GM23338 (cell line): ENCODE data around the gene PIMREG. TPM values are rescaled to one million over a fixed set of nuclear protein-coding genes. Genes with fewer than 3 reads are reported as not detected.
A peak's percentile ranks its signal among the peaks of the same experiment; 100 is the strongest.

Experiments used
- ATAC-seq: fragments of 200-7000 bp; cut with Tn5 transposase; 3 replicates; pipeline ENCODE4 v1.9.1; 2020
- DNase-seq: peaks from one replicate; pipeline ENCODE4 v3.0.0-alpha.2; 2015; ENCODE audit warnings: low spot score
- H2AFZ ChIP-seq: fragments of 200-600 bp; sonication (generic); 2 replicates; pipeline ENCODE4 v1.8.0; 2016; ENCODE audit warnings: antibody characterized with exemption, mild to moderate bottlenecking, moderate library complexity
- H3F3A ChIP-seq: fragments of 200-600 bp; sonication (generic); replicated peaks from 2 replicates; pipeline ENCODE4 v1.8.0; 2017; ENCODE audit warnings: antibody characterized with exemption, mixed run types, low read depth
- H3K27ac ChIP-seq: fragments of 200-600 bp; sonication (generic); 2 replicates; pipeline ENCODE4 v1.6.1; 2016; ENCODE audit warnings: low read depth
- H3K27me3 ChIP-seq: fragments of 200-600 bp; sonication (generic); 2 replicates; pipeline ENCODE4 v1.8.0; 2016; ENCODE audit warnings: mild to moderate bottlenecking, mixed run types, moderate library complexity; ENCODE audit not compliant: insufficient read depth
- H3K36me3 ChIP-seq: fragments of 200-600 bp; sonication (generic); 2 replicates; pipeline ENCODE4 v1.8.0; 2016; ENCODE audit warnings: mild to moderate bottlenecking; ENCODE audit not compliant: insufficient read depth
- H3K4me1 ChIP-seq: fragments of 200-600 bp; sonication (generic); 2 replicates; pipeline ENCODE4 v1.8.0; 2016; ENCODE audit warnings: mild to moderate bottlenecking, moderate library complexity; ENCODE audit not compliant: insufficient read depth
- H3K4me2 ChIP-seq: fragments of 200-600 bp; sonication (generic); 2 replicates; pipeline ENCODE4 v1.7.1; 2017; ENCODE audit warnings: mixed run types
- H3K4me3 ChIP-seq: fragments of 200-600 bp; sonication (generic); 2 replicates; pipeline ENCODE4 v1.6.1; 2016; ENCODE audit warnings: mixed run types
- H3K79me2 ChIP-seq: fragments of 200-600 bp; sonication (generic); replicated peaks from 2 replicates; pipeline ENCODE4 v1.8.0; 2017; ENCODE audit warnings: mild to moderate bottlenecking; ENCODE audit not compliant: insufficient read depth
- H3K9me2 ChIP-seq: fragments of 200-600 bp; sonication (generic); 2 replicates; pipeline ENCODE4 v1.8.0; 2017; ENCODE audit not compliant: insufficient read depth
- H4K20me1 ChIP-seq: fragments of 200-600 bp; sonication (generic); replicated peaks from 2 replicates; pipeline ENCODE4 v1.8.0; 2017; ENCODE audit warnings: mild to moderate bottlenecking; ENCODE audit not compliant: insufficient read depth
- H3K27ac Mint-ChIP-seq: 2 replicates; pipeline ENCODE4 v1.8.0; 2020; ENCODE audit warnings: inconsistent platforms, mild to moderate bottlenecking, moderate library complexity, mixed read lengths
- H3K27me3 Mint-ChIP-seq: 3 replicates; pipeline ENCODE4 v1.8.0; 2022; ENCODE audit warnings: low read depth, mild to moderate bottlenecking, moderate library complexity, mixed read lengths, inconsistent platforms; ENCODE audit not compliant: insufficient read depth, poor library complexity
- H3K36me3 Mint-ChIP-seq: 3 replicates; pipeline ENCODE4 v1.8.0; 2021; ENCODE audit warnings: low read depth, mild to moderate bottlenecking, inconsistent platforms, moderate library complexity, mixed read lengths
- H3K4me1 Mint-ChIP-seq: 3 replicates; pipeline ENCODE4 v1.8.0; 2020; ENCODE audit warnings: mild to moderate bottlenecking, inconsistent platforms, mixed read lengths
- H3K4me3 Mint-ChIP-seq: 3 replicates; pipeline ENCODE4 v1.8.0; 2021; ENCODE audit warnings: moderate library complexity, mild to moderate bottlenecking, inconsistent platforms, mixed read lengths
- H3K9me3 Mint-ChIP-seq: 3 replicates; pipeline ENCODE4 v1.8.0; 2020; ENCODE audit warnings: moderate library complexity, mild to moderate bottlenecking, inconsistent platforms, mixed read lengths
- CREB1 ChIP-seq: fragments of 250-450 bp; sonication (Bioruptor Pico); IDR thresholded peaks from 2 replicates; pipeline ENCODE4 v1.5.0; 2020; ENCODE audit warnings: low read depth, mild to moderate bottlenecking, moderate library complexity
- CTCF ChIP-seq, 2 experiments: fragments of 200-600 bp in 1 of 2; sonication (generic) in 1 of 2; conservative IDR thresholded peaks; 2 replicates each; pipeline versions ENCODE4 v1.5.1 to v1.6.1; 2016 to 2017; ENCODE audit warnings: antibody characterized with exemption in 2 of 2, low read depth in 2 of 2, mild to moderate bottlenecking in 2 of 2, moderate library complexity in 1 of 2
- ETS1 ChIP-seq: IDR thresholded peaks from 2 replicates; pipeline ENCODE4 v1.6.1; 2016; ENCODE audit warnings: antibody characterized with exemption
- EZH2 ChIP-seq: fragments of 200-600 bp; sonication (generic); IDR thresholded peaks from one replicate; pipeline ENCODE4 v1.8.0; 2017; ENCODE audit warnings: antibody characterized with exemption, mild to moderate bottlenecking, low read depth; ENCODE audit not compliant: unreplicated experiment
- EZH2phosphoT487 ChIP-seq: fragments of 200-600 bp; sonication (generic); IDR thresholded peaks from one replicate; pipeline ENCODE4 v1.8.1; 2018; ENCODE audit warnings: antibody characterized with exemption; ENCODE audit not compliant: unreplicated experiment
- JUNB ChIP-seq: IDR thresholded peaks from one replicate; pipeline ENCODE4 v1.6.1; 2016; ENCODE audit warnings: antibody characterized with exemption; ENCODE audit not compliant: unreplicated experiment
- NANOG ChIP-seq: IDR thresholded peaks from 2 replicates; pipeline ENCODE4 v1.6.1; 2016; ENCODE audit warnings: antibody characterized with exemption, borderline replicate concordance
- POLR2AphosphoS5 ChIP-seq: IDR thresholded peaks from 2 replicates; pipeline ENCODE4 v1.6.1; 2016; ENCODE audit warnings: antibody characterized with exemption, low read depth
- REST ChIP-seq: IDR thresholded peaks from one replicate; pipeline ENCODE4 v1.6.1; 2018; ENCODE audit warnings: antibody characterized with exemption; ENCODE audit not compliant: unreplicated experiment
- STAT1 ChIP-seq: IDR thresholded peaks from one replicate; pipeline ENCODE4 v1.6.1; 2016; ENCODE audit warnings: antibody characterized with exemption; ENCODE audit not compliant: unreplicated experiment
- ZNF114 ChIP-seq: fragments of 250-450 bp; sonication (Bioruptor Pico); IDR thresholded peaks from 2 replicates; pipeline ENCODE4 v1.5.0; 2020; ENCODE audit warnings: mild to moderate bottlenecking, moderate library complexity
- ZNF331 ChIP-seq: fragments of 250-450 bp; sonication (Bioruptor Pico); IDR thresholded peaks from 2 replicates; pipeline ENCODE4 v1.5.0; 2020; ENCODE audit warnings: low read depth, mild to moderate bottlenecking, moderate library complexity
- ZNF462 ChIP-seq: fragments of 250-450 bp; sonication (Bioruptor Pico); IDR thresholded peaks from 2 replicates; pipeline ENCODE4 v1.5.0; 2020; ENCODE audit warnings: mild to moderate bottlenecking, moderate library complexity
- polyA plus RNA-seq: library from polyadenylated mRNA; unstranded; fragments of >200 nt; fragmentation: Nextera tagmentation; extraction: Ambion mirVana; gene quantifications from 2 replicates; pipeline ENCODE4 v1.2.1, GENCODE V29; 2016
- total RNA-seq: library from RNA; depleted of rRNA; stranded (reverse); fragments of >200 nt; shearing (Covaris generic); gene quantifications from 2 replicates; pipeline ENCODE4 v1.2.3, GENCODE V29; 2014

PIMREG gene
- total and polyA plus RNA-seq, 2 experiments from 2014 or later = 87.8 to 144 TPM

GRCh38 chr17:6437466-6437865 lies 6.8 kb upstream of the PIMREG start (continued):
- no peak for TF ChIP-seq POLR2AphosphoS5
- TF ChIP-seq NANOG = no peak
- TF ChIP-seq CTCF (conservative IDR thresholded peaks at IDR 0.05; ENCODE audit: low read depth in 2 of 2) = no peak
- TF ChIP-seq STAT1 = no peak
- TF ChIP-seq EZH2phosphoT487 = no peak
- no peak for TF ChIP-seq EZH2

GRCh38 chr17:6437956-6438355 lies 6.3 kb upstream of the PIMREG start:
- Histone ChIP-seq H3K36me3 (no peaks in the 10 kb centered on the region), H4K20me1 (no peaks in the 10 kb centered on the region), H3K4me1 (peaks cover 24% of the 10 kb centered on the region), H3K27ac (no peak overlapping the region), H3F3A (0 out of 2 replicates have a peak, but pooled peaks cover 3% of the 10 kb centered on the region), H2AFZ (no peak overlapping the region), H3K27me3 (no peaks in the 10 kb centered on the region), H3K4me2 (peak overlapping the region; percentile 23; the same call in 1 of the 2 replicates), H3K9me2 (0 out of 2 replicates have a peak, but pooled peaks cover 3% of the 10 kb centered on the region), H3K79me2 (no peaks in the 10 kb centered on the region), H3K4me3 (no peak overlapping the region)
- DNase-seq (no peak), ATAC-seq (no peak)
- Mint-ChIP-seq H3K27ac (no peak overlapping the region), H3K36me3 (peaks cover 2% of the 10 kb centered on the region; the same call in 1 of the 3 replicates), H3K27me3 (peaks cover 8% of the 10 kb centered on the region), H3K4me1 (peaks cover 43% of the 10 kb centered on the region), H3K4me3 (peak overlapping the region; percentile 28; the same call in 2 of the 3 replicates), H3K9me3 (peaks cover 9% of the 10 kb centered on the region)
- TF ChIP-seq ETS1 (no peak), STAT1 (no peak), CREB1 (no peak), ZNF331 (no peak), NANOG (no peak), EZH2phosphoT487 (no peak), POLR2AphosphoS5 (no peak), EZH2 (no peak), ZNF462 (CRISPR knock-in tag) (no peak), JUNB (no peak), REST (no peak), ZNF114 (CRISPR knock-in tag) (no peak)
